Measurements from ENCODE around the gene GARNL3. TPM values are rescaled to one million over a fixed set of nuclear protein-coding genes. Genes with fewer than 3 reads are reported as not detected.

GARNL3 gene
- total RNA-seq, 5 donors from 2014 or later (not counting 1 experiment from before 2014, with no cell fraction given), result 3.3 to 5.7 (median 3.6) TPM

- H3K4me3 Mint-ChIP-seq, result no peak overlapping the region
- H3K9me3 ChIP-seq, result no peaks in the 10 kb centered on the region
- H3K27me3 ChIP-seq (replicated peaks in 1 of 2; ENCODE audit: control insufficient read depth in 2 of 2, extremely low read depth in 1 of 2, insufficient read depth in 2 of 2, low read length in 1 of 2), result peaks cover 0 to 2% of the 10 kb centered on the region in 2 experiments
- no peak overlapping the region for H3K27ac Mint-ChIP-seq
- H3K36me3 ChIP-seq (ENCODE audit: control insufficient read depth in 2 of 2, extremely low read depth in 1 of 2, insufficient read depth in 1 of 2, low read length in 1 of 2), result no peaks in the 10 kb centered on the region
- WGBS (ENCODE audit: insufficient coverage), result no CpG with 5 or more reads among the region's 1 CpG
- H3K27me3 Mint-ChIP-seq, result peaks cover 6 to 21% of the 10 kb centered on the region in 2 donors
- no peaks in the 10 kb centered on the region for H3K4me1 ChIP-seq (ENCODE audit: control insufficient read depth in 1 of 2, extremely low read depth in 1 of 2, insufficient read depth in 2 of 2, low read length in 2 of 2)
- H3K36me3 Mint-ChIP-seq, result no peaks in the 10 kb centered on the region
- no peak for DNase-seq
- POLR2A ChIA-PET, result interaction anchor here in 1 of 2 donors (0.7 kb wide), 1 partner anchor 11 kb away, joined by 3 read pairs; no protein-coding TSS in a partner anchor
- H3K9me3 Mint-ChIP-seq, result no peaks in the 10 kb centered on the region
- no peak overlapping the region for H3K27ac ChIP-seq (ENCODE audit: low read length)
- no peak for ATAC-seq (replicated peaks in 1 of 4)
- H3K4me3 ChIP-seq (ENCODE audit: control insufficient read depth in 1 of 2, extremely low read depth in 1 of 2, low read length in 1 of 2), result no peak overlapping the region
- CTCF ChIA-PET, result interaction anchor here in 1 of 2 donors (0.7 kb wide), 1 partner anchor 496 kb away, joined by 3 read pairs; no protein-coding TSS in a partner anchor
- H3K4me1 Mint-ChIP-seq, result no peaks in the 10 kb centered on the region
These were observed 4.9 kb downstream of the GARNL3 start for GRCh38 chr9:127269449-127269848.

GRCh38 chr9:127273326-127273725 is 8.8 kb downstream of the GARNL3 start:
- Mint-ChIP-seq H3K27ac (no peak overlapping the region), H3K9me3 (no peaks in the 10 kb centered on the region), H3K4me3 (no peak overlapping the region), H3K27me3 (peaks cover 7 to 22% of the 10 kb centered on the region in 2 donors), H3K36me3 (peaks cover 8% of the 10 kb centered on the region), H3K4me1 (no peaks in the 10 kb centered on the region)
- H3K36me3 ChIP-seq (ENCODE audit: control insufficient read depth in 2 of 2, extremely low read depth in 1 of 2, insufficient read depth in 1 of 2, low read length in 1 of 2), result no peaks in the 10 kb centered on the region
- no peak for DNase-seq
- H3K27me3 ChIP-seq (replicated peaks in 1 of 2; ENCODE audit: control insufficient read depth in 2 of 2, extremely low read depth in 1 of 2, insufficient read depth in 2 of 2, low read length in 1 of 2), result peaks cover 0 to 2% of the 10 kb centered on the region in 2 experiments
- POLR2A ChIA-PET, result no interaction called here
- no peak overlapping the region for H3K27ac ChIP-seq (ENCODE audit: low read length)
- no peaks in the 10 kb centered on the region for H3K9me3 ChIP-seq
- no peaks in the 10 kb centered on the region for H3K4me1 ChIP-seq (ENCODE audit: control insufficient read depth in 1 of 2, extremely low read depth in 1 of 2, insufficient read depth in 2 of 2, low read length in 2 of 2)
- no peak overlapping the region for H3K4me3 ChIP-seq (ENCODE audit: control insufficient read depth in 1 of 2, extremely low read depth in 1 of 2, low read length in 1 of 2)
- no peak for ATAC-seq (replicated peaks in 1 of 4)
- CTCF ChIA-PET, result no interaction called here
- WGBS (ENCODE audit: insufficient coverage), result no CpG with 5 or more reads among the region's 3 CpGs

- Histone ChIP-seq H3K27ac (ENCODE audit: low read length) (no peak overlapping the region), H3K4me3 (ENCODE audit: control insufficient read depth in 1 of 2, extremely low read depth in 1 of 2, low read length in 1 of 2) (no peak overlapping the region), H3K4me1 (ENCODE audit: control insufficient read depth in 1 of 2, extremely low read depth in 1 of 2, insufficient read depth in 2 of 2, low read length in 2 of 2) (no peaks in the 10 kb centered on the region), H3K9me3 (no peaks in the 10 kb centered on the region), H3K27me3 (replicated peaks in 1 of 2; ENCODE audit: control insufficient read depth in 2 of 2, extremely low read depth in 1 of 2, insufficient read depth in 2 of 2, low read length in 1 of 2) (no peaks in the 10 kb centered on the region), H3K36me3 (ENCODE audit: control insufficient read depth in 2 of 2, extremely low read depth in 1 of 2, insufficient read depth in 1 of 2, low read length in 1 of 2) (no peaks in the 10 kb centered on the region)
- ChIA-PET POLR2A (no interaction called here), CTCF (interaction anchor here in 1 of 2 donors (0.6 kb wide), 1 partner anchor 19 kb away, joined by 3 read pairs; no protein-coding TSS in a partner anchor)
- ATAC-seq (replicated peaks in 1 of 4) (no peak), DNase-seq (no peak)
- H3K27ac Mint-ChIP-seq, result no peak overlapping the region
- H3K4me3 Mint-ChIP-seq, result no peak overlapping the region
- peaks cover 13 to 25% of the 10 kb centered on the region in 2 donors for H3K27me3 Mint-ChIP-seq
- H3K4me1 Mint-ChIP-seq, result no peaks in the 10 kb centered on the region
- no CpG with 5 or more reads among the region's 2 CpGs for WGBS (ENCODE audit: insufficient coverage)
- H3K36me3 Mint-ChIP-seq, result peaks cover 8% of the 10 kb centered on the region
- no peaks in the 10 kb centered on the region for H3K9me3 Mint-ChIP-seq
These were observed 12.5 kb downstream of the GARNL3 start for GRCh38 chr9:127277099-127277498.

GRCh38 chr9:127277770-127278169 is 13.2 kb downstream of the GARNL3 start:
- Mint-ChIP-seq H3K4me3 (no peak overlapping the region), H3K9me3 (no peaks in the 10 kb centered on the region), H3K27ac (no peak overlapping the region), H3K36me3 (peaks cover 8% of the 10 kb centered on the region), H3K27me3 (peaks cover 13 to 25% of the 10 kb centered on the region in 2 donors), H3K4me1 (no peaks in the 10 kb centered on the region)
- CTCF ChIA-PET, result no interaction called here
- Histone ChIP-seq H3K4me1 (ENCODE audit: control insufficient read depth in 1 of 2, extremely low read depth in 1 of 2, insufficient read depth in 2 of 2, low read length in 2 of 2) (no peaks in the 10 kb centered on the region), H3K36me3 (ENCODE audit: control insufficient read depth in 2 of 2, extremely low read depth in 1 of 2, insufficient read depth in 1 of 2, low read length in 1 of 2) (no peaks in the 10 kb centered on the region), H3K4me3 (ENCODE audit: control insufficient read depth in 1 of 2, extremely low read depth in 1 of 2, low read length in 1 of 2) (no peak overlapping the region), H3K27me3 (replicated peaks in 1 of 2; ENCODE audit: control insufficient read depth in 2 of 2, extremely low read depth in 1 of 2, insufficient read depth in 2 of 2, low read length in 1 of 2) (no peaks in the 10 kb centered on the region), H3K9me3 (no peaks in the 10 kb centered on the region), H3K27ac (ENCODE audit: low read length) (no peak overlapping the region)
- WGBS (ENCODE audit: insufficient coverage), result no CpG with 5 or more reads among the region's 1 CpG
- DNase-seq, result no peak
- no peak for ATAC-seq (replicated peaks in 1 of 4)
- POLR2A ChIA-PET, result no interaction called here

- ChIA-PET CTCF (no interaction called here), POLR2A (no interaction called here)
- Mint-ChIP-seq H3K4me3 (no peak overlapping the region), H3K27ac (no peak overlapping the region), H3K4me1 (no peaks in the 10 kb centered on the region), H3K36me3 (peaks cover 8% of the 10 kb centered on the region), H3K9me3 (no peaks in the 10 kb centered on the region), H3K27me3 (peaks cover 13 to 25% of the 10 kb centered on the region in 2 donors)
- no peak overlapping the region for H3K27ac ChIP-seq (ENCODE audit: low read length)
- H3K27me3 ChIP-seq (replicated peaks in 1 of 2; ENCODE audit: control insufficient read depth in 2 of 2, extremely low read depth in 1 of 2, insufficient read depth in 2 of 2, low read length in 1 of 2), result no peaks in the 10 kb centered on the region
- no peaks in the 10 kb centered on the region for H3K9me3 ChIP-seq
- ATAC-seq (replicated peaks in 1 of 4) (no peak), DNase-seq (no peak)
- H3K36me3 ChIP-seq (ENCODE audit: control insufficient read depth in 2 of 2, extremely low read depth in 1 of 2, insufficient read depth in 1 of 2, low read length in 1 of 2), result no peaks in the 10 kb centered on the region
- WGBS (ENCODE audit: insufficient coverage), result no CpG with 5 or more reads among the region's 2 CpGs
- no peaks in the 10 kb centered on the region for H3K4me1 ChIP-seq (ENCODE audit: control insufficient read depth in 1 of 2, extremely low read depth in 1 of 2, insufficient read depth in 2 of 2, low read length in 2 of 2)
- no peak overlapping the region for H3K4me3 ChIP-seq (ENCODE audit: control insufficient read depth in 1 of 2, extremely low read depth in 1 of 2, low read length in 1 of 2)
These were observed 13.8 kb downstream of the GARNL3 start for GRCh38 chr9:127278372-127278771.

- Mint-ChIP-seq H3K27ac (no peak overlapping the region), H3K9me3 (no peaks in the 10 kb centered on the region), H3K36me3 (peaks cover 8% of the 10 kb centered on the region), H3K27me3 (peaks cover 10 to 25% of the 10 kb centered on the region in 2 donors), H3K4me1 (no peaks in the 10 kb centered on the region), H3K4me3 (no peak overlapping the region)
- no peak for ATAC-seq (replicated peaks in 1 of 4)
- H3K4me1 ChIP-seq (ENCODE audit: control insufficient read depth in 1 of 2, extremely low read depth in 1 of 2, insufficient read depth in 2 of 2, low read length in 2 of 2), result no peaks in the 10 kb centered on the region
- H3K4me3 ChIP-seq (ENCODE audit: control insufficient read depth in 1 of 2, extremely low read depth in 1 of 2, low read length in 1 of 2), result no peak overlapping the region
- POLR2A ChIA-PET, result interaction anchor here in 1 of 2 donors (0.6 kb wide), 1 partner anchor 363 kb away, joined by 4 read pairs; no protein-coding TSS in a partner anchor
- H3K9me3 ChIP-seq, result no peaks in the 10 kb centered on the region
- no CpG with 5 or more reads among the region's 3 CpGs for WGBS (ENCODE audit: insufficient coverage)
- no peak overlapping the region for H3K27ac ChIP-seq (ENCODE audit: low read length)
- DNase-seq, result no peak
- no peaks in the 10 kb centered on the region for H3K36me3 ChIP-seq (ENCODE audit: control insufficient read depth in 2 of 2, extremely low read depth in 1 of 2, insufficient read depth in 1 of 2, low read length in 1 of 2)
- CTCF ChIA-PET, result no interaction called here
- no peaks in the 10 kb centered on the region for H3K27me3 ChIP-seq (replicated peaks in 1 of 2; ENCODE audit: control insufficient read depth in 2 of 2, extremely low read depth in 1 of 2, insufficient read depth in 2 of 2, low read length in 1 of 2)
These were observed 15.2 kb downstream of the GARNL3 start for GRCh38 chr9:127279717-127280285.
